DND-41 (cell line): Measurements from ENCODE around the gene FAM209B.
"Not testable (repeated sequence)": the region's sequence is repeated elsewhere in the genome, so short reads cannot be mapped to it uniquely, and the experiment has no call there.

ENCODE experiments used
- ATAC-seq: fragments of 200-7000 bp; cut with Tn5 transposase; 3 replicates; pipeline ENCODE4 v1.9.1; 2021; ENCODE audit warnings: low read depth; ENCODE audit not compliant: insufficient read depth
- DNase-seq: peaks from one replicate; pipeline ENCODE4 v3.0.0-alpha.2; 2020
- H2AFZ ChIP-seq: 2 replicates; pipeline ENCODE4 v1.6.0; 2012; ENCODE audit warnings: low read depth, low read length
- H3K27ac ChIP-seq: 2 replicates; pipeline ENCODE4 v1.5.1; 2012; ENCODE audit warnings: low read length, inconsistent platforms
- H3K27me3 ChIP-seq: fragments of 200-600 bp; sonication (generic); 2 replicates; pipeline ENCODE4 v1.6.0; 2012; ENCODE audit warnings: low read length, mild to moderate bottlenecking, inconsistent platforms; ENCODE audit not compliant: insufficient read depth, poor library complexity
- H3K36me3 ChIP-seq: 2 replicates; pipeline ENCODE4 v1.5.1; 2012; ENCODE audit warnings: low read length, inconsistent platforms; ENCODE audit not compliant: insufficient read depth
- H3K4me1 ChIP-seq: 2 replicates; pipeline ENCODE4 v1.5.1; 2012; ENCODE audit warnings: mild to moderate bottlenecking, low read length; ENCODE audit not compliant: insufficient read depth
- H3K4me2 ChIP-seq: 2 replicates; pipeline ENCODE4 v1.6.0; 2012; ENCODE audit warnings: mild to moderate bottlenecking, moderate library complexity, low read length, inconsistent platforms; ENCODE audit not compliant: insufficient read depth
- H3K4me3 ChIP-seq, 2 experiments: fragments of 200-600 bp in 1 of 2; shearing (Covaris generic) in 1 of 2; 2 replicates each; pipeline ENCODE4 v1.5.1; 2012 to 2016; ENCODE audit warnings: inconsistent platforms in 2 of 2, low read length in 2 of 2, mild to moderate bottlenecking in 2 of 2, low read depth in 1 of 2, moderate library complexity in 1 of 2
- H3K79me2 ChIP-seq: 2 replicates; pipeline ENCODE4 v1.6.0; 2012; ENCODE audit warnings: low read length, inconsistent platforms; ENCODE audit not compliant: insufficient read depth
- H3K9ac ChIP-seq: 2 replicates; pipeline ENCODE4 v1.6.0; 2012; ENCODE audit warnings: low read depth, mild to moderate bottlenecking, inconsistent platforms, low read length, moderate library complexity
- H3K9me3 ChIP-seq: 2 replicates; pipeline ENCODE4 v1.5.1; 2012; ENCODE audit warnings: low read length, moderate library complexity, mild to moderate bottlenecking, inconsistent platforms; ENCODE audit not compliant: insufficient read depth, severe bottlenecking
- H4K20me1 ChIP-seq: 2 replicates; pipeline ENCODE4 v1.6.0; 2012; ENCODE audit warnings: low read length; ENCODE audit not compliant: insufficient read depth
- CTCF ChIP-seq: IDR thresholded peaks from 2 replicates; pipeline ENCODE4 v1.5.1; 2012; ENCODE audit warnings: borderline replicate concordance, low read length, moderate library complexity, mild to moderate bottlenecking; ENCODE audit not compliant: poor library complexity, severe bottlenecking; ENCODE audit errors: extremely low read depth
- EZH2 ChIP-seq: IDR thresholded peaks from 3 replicates; pipeline ENCODE4 v1.6.1; 2012; ENCODE audit warnings: borderline replicate concordance, low read depth, mild to moderate bottlenecking, moderate library complexity, low read length, inconsistent platforms; ENCODE audit not compliant: severe bottlenecking

FAM209B gene

GRCh38 chr20:56522311-56522710 lies 10.7 kb upstream of the FAM209B start:
- Histone ChIP-seq H3K4me1 (no peaks in the 10 kb centered on the region), H3K27ac (no peak overlapping the region), H2AFZ (no peak overlapping the region)

GRCh38 chr20:56524444-56524843 lies 8.6 kb upstream of the FAM209B start, which contains the start of gene FAM209A:
FAM209A (plus strand) TSS chr20:56524744; CDS start chr20:56524809, 65 bp downstream.
- not testable (repeated sequence) for ATAC-seq, DNase-seq, H2AFZ ChIP-seq, H3K4me3 ChIP-seq, H3K27me3 ChIP-seq, H3K4me2 ChIP-seq, H3K27ac ChIP-seq, H3K4me1 ChIP-seq, H3K9ac ChIP-seq, H3K79me2 ChIP-seq, H4K20me1 ChIP-seq
- Histone ChIP-seq H3K9me3 (peaks cover 14% of the 10 kb centered on the region), H3K36me3 (peaks cover 12% of the 10 kb centered on the region)

More at GRCh38 chr20:56522311-56522710, 10.7 kb upstream of the FAM209B start:
- DNase-seq = no peak
- Histone ChIP-seq H3K9me3 (peaks cover 24% of the 10 kb centered on the region), H4K20me1 (no peaks in the 10 kb centered on the region), H3K36me3 (peaks cover 33% of the 10 kb centered on the region), H3K4me3 (no peak overlapping the region), H3K79me2 (no peaks in the 10 kb centered on the region), H3K27me3 (no peaks in the 10 kb centered on the region), H3K9ac (no peak overlapping the region), H3K4me2 (no peak overlapping the region)
- TF ChIP-seq CTCF (no peak), EZH2 (no peak)
- no peak for ATAC-seq

- Histone ChIP-seq H3K4me1 (no peaks in the 10 kb centered on the region), H3K9ac (no peak overlapping the region), H3K9me3 (no peaks in the 10 kb centered on the region), H3K4me3 (no peak overlapping the region), H3K79me2 (no peaks in the 10 kb centered on the region), H4K20me1 (no peaks in the 10 kb centered on the region), H3K4me2 (no peak overlapping the region), H3K27me3 (no peaks in the 10 kb centered on the region), H2AFZ (no peak overlapping the region), H3K36me3 (no peaks in the 10 kb centered on the region), H3K27ac (no peak overlapping the region)
- DNase-seq (no peak), ATAC-seq (no peak)
- TF ChIP-seq CTCF = no peak
- TF ChIP-seq EZH2 = no peak
Measured at GRCh38 chr20:56527521-56527920, 5.5 kb upstream of the FAM209B start.

- H3K9me3 ChIP-seq = no peaks in the 10 kb centered on the region
- TF ChIP-seq CTCF (no peak), EZH2 (no peak)
- H4K20me1 ChIP-seq = no peaks in the 10 kb centered on the region
- H3K4me3 ChIP-seq = no peak overlapping the region
- no peaks in the 10 kb centered on the region for H3K27me3 ChIP-seq
- no peak overlapping the region for H3K4me2 ChIP-seq
- no peaks in the 10 kb centered on the region for H3K79me2 ChIP-seq
- no peaks in the 10 kb centered on the region for H3K36me3 ChIP-seq
- DNase-seq = no peak
- H3K4me1 ChIP-seq = no peaks in the 10 kb centered on the region
- no peak overlapping the region for H3K9ac ChIP-seq
- no peak for ATAC-seq
- no peak overlapping the region for H2AFZ ChIP-seq
- no peak overlapping the region for H3K27ac ChIP-seq
Measured at GRCh38 chr20:56537997-56538396, 5.0 kb downstream of the FAM209B start.
